HG03280 (cell line): ENCODE data around the gene ADRA2C.

ENCODE experiments used
- ATAC-seq: cut with Tn5 transposase; IDR thresholded peaks from one replicate; pipeline ENCODE4 v1.9.1; 2021; ENCODE audit warnings: mild to moderate bottlenecking, moderate library complexity; ENCODE audit not compliant: unreplicated experiment

ADRA2C gene

GRCh38 chr4:3732076-3733028, 33.8 kb upstream of the ADRA2C start:
- ATAC-seq = no peak

GRCh38 chr4:3733195-3733594, 33.0 kb upstream of the ADRA2C start:
- ATAC-seq = no peak

GRCh38 chr4:3735196-3735595, 31.0 kb upstream of the ADRA2C start:
- ATAC-seq = no peak

- ATAC-seq = no peak
These were observed 29.9 kb upstream of the ADRA2C start for GRCh38 chr4:3736290-3736689.

- no peak for ATAC-seq
These were observed 29.4 kb upstream of the ADRA2C start for GRCh38 chr4:3736806-3737205.

- no peak for ATAC-seq
These were observed 26.6 kb upstream of the ADRA2C start for GRCh38 chr4:3739577-3739976.

- no peak for ATAC-seq
These were observed 25.9 kb upstream of the ADRA2C start for GRCh38 chr4:3740256-3740655.

GRCh38 chr4:3741217-3742011, 24.8 kb upstream of the ADRA2C start:
- no peak for ATAC-seq

- ATAC-seq = no peak
These were observed 23.6 kb upstream of the ADRA2C start for GRCh38 chr4:3742610-3743009.

GRCh38 chr4:3744232-3744631, 22.0 kb upstream of the ADRA2C start:
- no peak for ATAC-seq

- no peak for ATAC-seq
These were observed 21.3 kb upstream of the ADRA2C start for GRCh38 chr4:3744901-3745300.

- ATAC-seq = no peak
These were observed 20.1 kb upstream of the ADRA2C start for GRCh38 chr4:3745886-3746656.

- no peak for ATAC-seq
These were observed 19.2 kb upstream of the ADRA2C start for GRCh38 chr4:3746701-3747580.

GRCh38 chr4:3747581-3747904, 18.6 kb upstream of the ADRA2C start:
- no peak for ATAC-seq

GRCh38 chr4:3748136-3748898, 17.9 kb upstream of the ADRA2C start:
- ATAC-seq = no peak

- no peak for ATAC-seq
These were observed 17.1 kb upstream of the ADRA2C start for GRCh38 chr4:3749081-3749480.

- ATAC-seq = no peak
These were observed 15.9 kb upstream of the ADRA2C start for GRCh38 chr4:3750334-3750733.

GRCh38 chr4:3752022-3752421, 14.2 kb upstream of the ADRA2C start:
- ATAC-seq = no peak

- no peak for ATAC-seq
These were observed 12.3 kb upstream of the ADRA2C start for GRCh38 chr4:3753726-3754412.
